ENCODE measurements around the gene NEK1.

- TF ChIP-seq CTCF (IDR thresholded peaks at IDR 0.05; ENCODE audit: low read length) = no peak
- TF ChIP-seq EZH2phosphoT487 (IDR thresholded peaks at IDR 0.05; ENCODE audit: low read length) = no peak
These were observed 250.6 kb downstream of the NEK1 start for GRCh38 chr4:169361756-169362155.

All from MM.1S (cell line).